T47D (cell line): ENCODE data around the gene PSD4.

Experiments
- DNase-seq, 2 experiments: peaks; one replicate each; pipeline versions ENCODE4 v3.0.0 to v3.0.0-alpha.2; 2011 to 2012; ENCODE audit warnings: low read depth in 1 of 2, low spot score in 1 of 2
- JUND ChIP-seq: IDR thresholded peaks from 2 replicates; pipeline ENCODE4 v1.6.1; 2012; ENCODE audit warnings: low read depth
- in situ Hi-C: cut with HindIII; loops from 2 replicates; pipeline ENCODE4 v1.10.0; 2016; ENCODE audit warnings: low sequenced_read_pairs, low pct_unique_long_range_greater_than_20kb

PSD4 gene

DNA sequence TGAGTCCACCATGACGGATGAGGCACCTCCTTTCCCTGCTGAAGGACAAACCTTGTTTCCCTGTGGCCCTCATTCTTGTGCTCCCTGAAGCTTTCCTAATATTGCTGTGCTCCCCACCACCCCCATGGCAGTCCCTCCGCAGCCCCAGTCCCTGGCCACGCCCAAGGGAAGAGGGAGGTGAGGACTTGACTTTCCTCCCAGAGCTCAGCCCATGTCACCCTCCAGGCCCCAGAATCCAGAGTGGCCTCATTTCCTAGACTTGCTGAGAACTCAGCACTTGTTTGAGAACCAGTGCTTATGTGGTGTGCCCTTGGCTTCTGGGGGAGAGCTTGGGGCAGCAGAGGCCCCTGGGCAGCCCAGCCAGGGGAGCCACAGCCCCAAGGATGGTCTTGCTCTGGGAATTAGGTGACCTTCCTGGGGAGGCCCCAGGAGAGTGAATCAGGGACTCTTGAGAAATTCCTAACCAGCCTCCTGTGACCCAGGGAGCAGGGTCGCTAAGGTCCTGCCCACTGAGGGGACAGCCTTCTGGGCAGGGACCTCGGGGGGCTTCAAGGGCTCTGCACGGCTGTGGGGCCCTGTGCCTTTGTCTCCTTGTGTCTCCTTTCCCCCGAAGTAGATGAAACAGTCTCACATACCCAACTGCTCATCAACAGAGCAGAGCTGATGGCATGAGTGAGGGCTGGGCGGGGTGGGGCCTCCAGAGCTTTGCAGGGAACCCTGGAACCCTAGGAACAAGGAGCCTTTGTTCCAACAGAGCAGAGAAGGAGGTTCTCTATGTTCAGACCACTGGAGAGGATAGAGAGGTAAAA is 27.9 kb downstream of the PSD4 start:
- in situ Hi-C loops = no loop called here
- no peak for TF ChIP-seq JUND
- no peak for DNase-seq

DNA sequence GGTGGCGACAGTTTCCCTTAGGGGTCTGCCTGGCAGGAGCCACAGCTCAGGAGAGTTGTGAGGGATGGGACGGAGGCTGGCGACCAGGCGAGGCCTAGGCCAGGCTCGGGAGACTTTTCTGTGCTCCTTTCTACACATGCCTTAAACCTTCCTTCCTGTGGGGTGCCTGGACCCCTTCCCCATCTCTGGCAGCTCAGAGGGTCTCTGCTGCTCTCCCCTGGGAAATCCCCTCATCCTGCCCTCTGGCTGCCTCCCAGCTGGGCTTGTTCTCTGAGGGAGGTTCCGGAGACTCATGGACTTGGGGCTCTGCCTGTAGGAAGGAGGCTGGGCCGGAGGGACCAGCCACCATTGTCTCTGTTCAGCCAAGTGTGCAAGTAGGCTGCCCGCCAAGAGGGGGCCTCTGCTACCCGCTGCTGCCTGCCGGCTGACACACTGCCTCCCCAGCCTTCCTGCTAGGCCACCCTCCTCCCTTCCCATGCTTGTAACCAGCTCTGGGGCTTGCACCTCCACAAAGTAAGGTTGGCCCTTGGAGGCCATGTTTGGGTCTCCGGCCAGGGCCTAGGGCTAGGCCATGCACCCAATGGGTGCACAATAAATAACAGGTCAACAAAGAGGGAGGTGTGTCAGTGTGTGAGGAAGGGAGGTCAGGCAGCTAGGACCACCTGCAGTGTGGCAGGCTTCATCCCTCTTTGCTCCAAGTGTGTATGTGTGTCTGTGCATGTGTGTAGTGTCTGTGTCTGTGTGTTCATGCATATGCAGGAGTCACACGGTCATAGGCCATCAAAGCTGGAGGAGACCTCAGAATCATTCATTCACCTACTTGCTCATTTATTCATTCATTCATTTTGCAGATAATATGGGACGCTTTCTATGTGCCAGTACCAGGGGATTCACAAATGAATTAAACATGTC is 28.8 kb downstream of the PSD4 start:
- in situ Hi-C loops = no loop called here
- DNase-seq = no peak
- no peak for TF ChIP-seq JUND

DNA sequence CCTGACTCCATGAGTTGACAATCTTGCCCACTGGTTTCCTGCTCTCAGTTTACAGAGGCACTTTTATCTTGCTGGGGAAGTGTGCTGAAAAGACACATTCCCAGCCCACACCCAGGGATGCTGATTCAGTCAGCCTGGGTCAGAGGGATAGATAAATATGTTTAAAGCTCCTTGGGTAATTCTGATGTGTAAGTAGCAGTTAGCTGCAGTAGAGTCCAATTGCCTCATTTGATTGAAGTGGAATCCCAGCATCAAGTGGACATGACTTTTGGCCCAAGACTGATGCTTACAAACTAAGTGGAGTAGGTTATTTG is 29.4 kb downstream of the PSD4 start:
- DNase-seq = no peak
- no peak for TF ChIP-seq JUND
- in situ Hi-C loops = no loop called here

DNA sequence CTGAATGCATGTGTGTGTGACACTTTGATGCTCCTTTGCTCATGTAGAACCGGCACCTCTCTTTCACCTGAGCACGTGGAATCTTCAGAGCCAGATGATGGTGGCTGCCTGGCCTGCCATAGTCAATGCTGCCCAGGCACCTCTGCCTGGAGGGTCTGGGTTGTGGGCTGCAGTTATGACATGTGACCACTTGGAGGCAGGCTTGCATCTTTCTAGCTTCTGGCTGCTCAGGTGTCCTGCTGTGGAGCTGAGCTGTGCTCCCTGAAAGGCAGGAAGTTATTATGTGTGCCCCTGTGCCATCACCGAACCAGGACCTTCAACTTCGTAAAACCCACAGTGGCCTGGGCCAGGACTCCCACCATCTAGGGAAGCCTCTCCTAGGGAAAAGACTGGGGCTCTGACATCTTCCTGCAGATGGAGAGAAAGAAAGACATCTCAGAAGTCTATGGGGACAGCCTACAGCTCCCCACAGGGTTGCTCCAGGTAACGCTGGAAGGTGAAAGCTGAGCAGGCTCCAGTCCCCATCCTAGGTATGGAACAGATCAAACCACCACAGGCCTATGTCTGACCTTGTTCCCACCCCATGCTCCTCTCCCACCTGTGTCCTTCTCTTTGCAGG is 30.2 kb downstream of the PSD4 start:
- in situ Hi-C loops = no loop called here
- DNase-seq = peak; percentile 51 to 68
- no peak for TF ChIP-seq JUND

DNA sequence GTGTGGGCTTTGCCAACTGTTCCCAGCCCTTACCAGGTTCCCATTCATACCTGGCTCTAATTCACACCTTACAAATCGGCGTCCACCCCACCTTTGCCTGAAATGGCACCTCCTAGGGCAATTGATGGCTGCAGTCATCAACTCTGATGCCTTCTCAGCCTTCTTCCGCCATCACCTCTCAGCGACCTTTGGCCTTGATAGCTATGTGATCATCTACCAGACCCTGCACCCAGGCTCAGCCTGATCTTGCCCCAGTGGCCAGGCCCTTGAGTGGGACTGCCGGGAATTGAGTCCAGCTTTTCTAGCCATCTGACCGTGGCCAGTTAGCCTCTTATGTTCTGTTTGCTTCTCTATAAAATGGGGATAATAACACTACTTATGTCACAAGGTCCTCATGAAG is 32.5 kb downstream of the PSD4 start:
- no peak for DNase-seq
- in situ Hi-C loops = no loop called here
- no peak for TF ChIP-seq JUND

DNA sequence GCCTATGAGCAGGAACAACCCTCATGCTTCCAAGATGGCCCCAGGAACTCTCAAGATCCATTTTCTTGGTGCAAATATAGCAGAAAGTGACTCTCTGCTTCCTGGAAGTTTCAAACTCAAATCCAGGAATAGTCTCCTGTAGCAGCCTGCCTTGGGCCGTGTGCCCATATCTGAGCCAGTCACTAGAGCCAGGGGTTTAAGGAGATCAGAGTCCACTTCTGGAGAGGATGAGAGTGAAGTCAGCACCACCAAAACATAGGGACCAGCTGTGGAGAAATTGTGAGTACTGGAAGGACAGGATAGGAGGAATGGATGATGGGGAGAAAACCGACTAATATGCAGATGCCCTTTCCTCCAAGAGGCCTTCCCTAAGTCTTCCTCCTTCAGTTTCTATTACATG is 33.2 kb downstream of the PSD4 start:
- no peak for TF ChIP-seq JUND
- no peak for DNase-seq
- in situ Hi-C loops = no loop called here

DNA sequence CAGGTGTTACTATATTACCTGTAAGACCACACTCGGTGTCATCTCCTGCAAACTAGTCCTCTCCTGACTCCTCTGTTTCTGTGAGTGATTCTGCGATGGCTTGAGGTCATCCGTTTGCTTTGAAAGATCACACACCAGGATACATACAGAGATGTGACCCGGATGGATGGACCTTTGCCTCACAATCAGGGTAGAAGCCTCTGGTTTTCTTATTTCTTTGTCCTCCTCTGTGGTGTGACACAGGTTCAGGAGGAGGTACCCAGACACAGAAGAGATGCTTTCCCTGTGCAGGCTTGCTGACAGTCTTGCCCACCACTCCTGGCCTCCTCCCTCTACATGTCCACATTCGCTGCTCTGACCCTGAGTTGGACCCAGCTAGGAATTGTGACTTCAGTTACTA is 34.6 kb downstream of the PSD4 start:
- in situ Hi-C loops = no loop called here
- DNase-seq = no peak
- TF ChIP-seq JUND = no peak

DNA sequence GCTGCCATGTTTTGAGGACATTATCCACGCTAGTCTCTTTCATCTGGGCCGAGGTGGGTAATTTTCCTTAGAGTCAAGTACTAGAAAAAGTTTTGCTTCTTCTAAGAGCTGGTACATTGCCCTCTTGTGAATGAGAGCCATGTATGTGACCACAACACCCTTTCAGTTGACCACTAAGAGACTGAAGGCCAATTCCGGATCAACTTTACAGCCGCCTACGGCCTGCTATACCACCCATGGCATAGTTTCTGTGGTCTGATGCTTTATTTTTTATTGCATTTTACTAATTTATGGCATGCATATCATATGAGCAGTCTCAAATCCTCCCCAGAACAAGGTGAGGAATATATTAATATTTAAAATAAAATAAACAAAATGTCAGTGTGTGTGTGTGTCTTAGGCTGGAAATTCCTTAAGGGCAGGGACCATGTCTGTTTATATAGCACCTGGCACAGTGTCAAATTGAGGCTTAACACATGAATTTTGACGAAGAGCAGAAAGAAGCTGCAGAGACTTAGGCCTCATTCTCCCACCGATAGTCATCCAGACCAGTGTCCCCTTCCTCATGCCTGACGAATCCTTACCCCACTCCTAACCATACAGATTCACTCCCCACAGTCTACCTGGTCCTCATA is 35.4 kb downstream of the PSD4 start:
- in situ Hi-C loops = no loop called here
- DNase-seq = no peak
- TF ChIP-seq JUND = no peak

DNA sequence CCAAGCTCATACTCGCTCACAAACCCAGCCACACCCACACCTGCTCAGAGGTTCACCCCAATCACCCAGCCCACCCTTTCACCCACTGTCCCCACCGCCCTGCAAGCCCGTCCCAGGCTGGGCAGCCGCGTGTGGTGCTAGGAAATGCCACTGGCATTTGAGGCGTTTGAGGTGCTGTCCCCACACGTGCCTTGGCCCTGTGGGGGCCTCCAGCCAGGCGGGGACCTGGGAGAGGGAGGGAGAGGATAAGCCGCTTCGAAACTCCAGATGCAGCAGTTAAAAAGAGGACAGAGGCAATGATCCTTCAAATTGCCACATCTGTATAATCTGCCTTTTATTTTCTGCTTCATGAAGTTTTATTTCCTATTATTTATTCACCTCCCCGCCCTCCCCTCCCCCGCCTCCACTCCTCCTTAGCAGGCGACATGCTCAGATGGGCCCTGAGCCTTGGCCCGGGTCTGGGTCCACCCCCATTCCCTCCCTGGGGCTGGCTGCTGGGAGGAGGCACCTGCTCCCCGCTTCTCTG is 35.9 kb downstream of the PSD4 start:
- no peak for TF ChIP-seq JUND
- no peak for DNase-seq
- in situ Hi-C loops = no loop called here

DNA sequence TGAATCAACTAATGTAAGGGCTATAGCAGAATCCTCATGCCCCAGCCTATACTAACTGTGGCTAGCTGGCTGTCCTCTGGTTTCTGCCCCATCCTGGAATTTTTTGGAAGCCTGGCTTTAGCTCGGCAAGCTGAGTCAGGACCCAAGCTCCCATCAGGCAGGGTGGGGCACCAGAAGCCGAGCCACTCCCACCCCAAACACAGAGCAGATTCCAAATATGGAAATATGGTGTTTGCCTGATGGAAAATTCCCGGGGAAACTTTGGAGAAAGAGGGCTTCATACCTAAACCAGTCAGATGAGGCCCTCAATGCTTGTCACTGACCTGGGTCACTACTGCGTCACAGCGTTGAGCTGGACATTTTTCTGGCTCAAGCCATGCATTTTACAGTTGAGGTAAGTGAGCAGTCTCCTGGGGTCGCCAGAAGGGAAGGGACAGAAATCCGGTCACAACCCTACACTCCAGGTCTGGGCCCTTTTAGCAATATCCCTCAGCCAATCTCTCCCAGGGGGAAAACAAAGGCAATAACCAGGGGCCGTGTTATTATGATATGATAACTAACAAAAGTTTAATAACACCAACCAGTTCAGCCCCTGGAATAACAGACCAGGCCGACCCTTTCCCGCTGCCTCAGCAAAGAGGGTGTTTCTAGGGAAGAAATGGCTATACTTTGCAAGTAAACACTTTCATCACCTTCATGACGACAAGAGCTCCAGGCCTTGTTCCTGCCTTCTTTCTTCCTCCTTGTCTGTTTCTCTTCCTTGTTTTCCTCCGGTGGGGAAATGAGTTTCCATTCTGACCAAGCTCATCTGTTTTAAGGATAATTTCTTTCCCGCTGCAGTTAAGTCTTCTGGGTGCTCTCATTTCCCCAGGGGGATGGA is 37.7 kb downstream of the PSD4 start:
- no peak for TF ChIP-seq JUND
- no peak for DNase-seq
- in situ Hi-C loops = no loop called here

DNA sequence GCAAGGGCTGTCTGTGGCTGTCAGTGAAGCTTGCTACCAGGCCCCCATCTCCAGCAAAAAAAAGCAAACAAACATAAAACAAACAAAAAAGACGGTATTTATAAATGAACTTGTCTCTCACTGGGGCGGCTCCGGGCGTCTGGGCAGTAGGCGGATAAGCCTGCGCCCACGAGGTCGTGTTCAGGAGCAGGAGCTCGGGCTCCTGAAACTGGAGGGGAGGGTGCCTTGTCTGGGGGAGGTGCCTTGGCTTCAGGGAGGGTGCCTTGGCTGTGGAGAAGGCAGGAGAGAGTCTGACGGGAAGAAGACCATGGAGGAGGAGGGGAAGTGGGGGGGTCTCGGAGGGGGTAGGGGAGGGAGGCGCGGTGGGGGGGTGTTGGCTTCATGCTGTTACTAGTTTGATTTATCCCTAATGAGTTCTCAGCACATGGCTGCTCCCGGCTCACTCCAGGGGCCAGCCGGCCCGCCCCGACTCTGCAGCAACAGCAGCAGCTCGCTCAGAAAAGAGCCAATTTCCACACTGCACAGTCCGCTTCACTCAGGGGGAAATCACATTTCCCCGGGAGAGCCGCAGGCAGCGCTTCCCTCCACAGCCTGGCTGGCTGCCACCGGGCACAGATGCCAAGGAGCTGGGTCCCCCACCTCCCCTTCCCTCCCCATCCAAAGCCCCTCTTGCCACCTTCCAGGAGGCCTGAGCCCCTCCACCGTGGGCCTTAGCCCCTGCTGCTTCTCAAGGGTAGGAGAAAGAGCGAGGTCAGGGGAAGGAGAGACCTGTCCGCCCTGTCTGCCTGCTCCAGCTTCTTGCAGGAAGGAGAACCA is 38.7 kb downstream of the PSD4 start:
- DNase-seq = no peak
- in situ Hi-C loops = no loop called here
- no peak for TF ChIP-seq JUND
